C4-2B (cell line): ENCODE results near the gene COMMD7.

Experiments
- H3K27ac ChIP-seq: fragments of 450-650 bp; 2 replicates; pipeline ENCODE4 v1.5.1; 2017
- CTCF ChIP-seq: fragments of 450-650 bp; conservative IDR thresholded peaks from 2 replicates; pipeline ENCODE4 v1.5.1; 2017; ENCODE audit warnings: mild to moderate bottlenecking
- ZFX ChIP-seq: fragments of 450-650 bp; IDR thresholded peaks from 2 replicates; pipeline ENCODE4 v1.6.1; 2017

COMMD7 gene

GRCh38 chr20:32743237-32744112, at the start of gene COMMD7:
Gene COMMD7 (minus strand): TSS chr20:32743467. CDS start chr20:32743391, 76 bp downstream.
- H3K27ac ChIP-seq = peak within 1 kb of the TSS; percentile 72
- peak; percentile 85; the same call in 1 of the 2 replicates for TF ChIP-seq ZFX
- TF ChIP-seq CTCF = no peak

- no peak overlapping the region for H3K27ac ChIP-seq
- TF ChIP-seq ZFX (no peak), CTCF (no peak)
These were observed 49.6 kb upstream of the COMMD7 start for GRCh38 chr20:32792731-32793458.

- TF ChIP-seq ZFX = no peak
- TF ChIP-seq CTCF = no peak
These were observed 49.0 kb upstream of the COMMD7 start for GRCh38 chr20:32792316-32792715.

GRCh38 chr20:32790751-32791057, 47.4 kb upstream of the COMMD7 start:
- no peak overlapping the region for H3K27ac ChIP-seq
- no peak for TF ChIP-seq CTCF
- no peak for TF ChIP-seq ZFX

More at GRCh38 chr20:32792316-32792715, 49.0 kb upstream of the COMMD7 start:
- H3K27ac ChIP-seq = no peak overlapping the region

- TF ChIP-seq ZFX (no peak), CTCF (peak; percentile 99)
These were observed 46.9 kb upstream of the COMMD7 start for GRCh38 chr20:32789896-32790750.

GRCh38 chr20:32787168-32787567, 43.9 kb upstream of the COMMD7 start:
- no peak overlapping the region for H3K27ac ChIP-seq
- TF ChIP-seq CTCF = no peak
- no peak for TF ChIP-seq ZFX

More at GRCh38 chr20:32789896-32790750, 46.9 kb upstream of the COMMD7 start:
- H3K27ac ChIP-seq = no peak overlapping the region
